SK-N-SH (cell line): ENCODE results near the gene CFAP126. TPM values are rescaled to one million over a fixed set of nuclear protein-coding genes. Genes with fewer than 3 reads are reported as not detected.
"Not testable (repeated sequence)": the region's sequence is repeated elsewhere in the genome, so short reads cannot be mapped to it uniquely, and the experiment has no call there.

Experiments used
- CTCF ChIA-PET: fragments of 300-600, 350-600 bp; formaldehyde crosslinking; extraction: SDS; loops from one replicate; lab custom pipeline; 2021; lab: Yijun Ruan, JAX
- POLR2A ChIA-PET: fragments of 350-600 bp; sonication (Branson Sonifier 250); formaldehyde crosslinking; extraction: SDS; loops from one replicate; lab custom pipeline; 2020; ENCODE audit warnings: antibody characterized with exemption, inconsistent platforms; lab: Yijun Ruan, JAX
- DNase-seq: peaks from one replicate; pipeline ENCODE4 v3.0.0; 2012
- H2AFZ ChIP-seq: fragments of 200-600 bp; sonication (generic); 2 replicates; pipeline ENCODE4 v1.8.1; 2016; ENCODE audit warnings: antibody characterized with exemption, mild to moderate bottlenecking, low read depth
- H3F3A ChIP-seq: fragments of 200-600 bp; sonication (generic); replicated peaks from 2 replicates; pipeline ENCODE3; 2016; ENCODE audit warnings: antibody characterized with exemption, mild to moderate bottlenecking; ENCODE audit not compliant: insufficient read depth
- H3K27ac ChIP-seq, 2 experiments: fragments of 200-500 bp in 1 of 2; fragments of 200-600 bp in 1 of 2; sonication (Bioruptor generic) in 1 of 2; sonication (generic), shearing (Covaris generic) in 1 of 2; 2 replicates each; pipeline versions ENCODE4 v1.5.1 to v1.6.1; 2014 to 2016; ENCODE audit warnings: low read depth in 2 of 2, inconsistent platforms in 1 of 2, low read length in 1 of 2, mild to moderate bottlenecking in 1 of 2, mixed read lengths in 1 of 2
- H3K27me3 ChIP-seq: fragments of 200-600 bp; sonication (generic), shearing (Covaris generic); 2 replicates; pipeline ENCODE4 v1.6.1; 2016; ENCODE audit warnings: mixed run types; ENCODE audit not compliant: insufficient read depth
- H3K36me3 ChIP-seq, 2 experiments: fragments of 200-500 bp in 1 of 2; fragments of 200-600 bp in 1 of 2; sonication (Bioruptor generic) in 1 of 2; sonication (generic) in 1 of 2; replicated peaks in 1 of 2; 2 replicates each; pipeline versions ENCODE3 to v1.5.1; 2014 to 2016; ENCODE audit warnings: low read length in 1 of 2, mild to moderate bottlenecking in 1 of 2; ENCODE audit not compliant: insufficient read depth in 2 of 2, control insufficient read depth in 1 of 2
- H3K4me1 ChIP-seq, 2 experiments: fragments of 200-500 bp in 1 of 2; fragments of 200-600 bp in 1 of 2; sonication (Bioruptor generic) in 1 of 2; sonication (generic), shearing (Covaris generic) in 1 of 2; 2 replicates each; pipeline versions ENCODE4 v1.5.1 to v1.6.1; 2014 to 2016; ENCODE audit warnings: low read depth in 1 of 2, low read length in 1 of 2, mixed run types in 1 of 2; ENCODE audit not compliant: insufficient read depth in 2 of 2, control insufficient read depth in 1 of 2
- H3K4me2 ChIP-seq: fragments of 200-600 bp; sonication (generic), shearing (Covaris generic); 2 replicates; pipeline ENCODE4 v1.6.1; 2017; ENCODE audit warnings: mixed run types
- H3K4me3 ChIP-seq, 2 experiments: fragments of 200-500 bp in 1 of 2; fragments of 200-600 bp in 1 of 2; sonication (Bioruptor generic) in 1 of 2; sonication (generic), shearing (Covaris generic) in 1 of 2; 2 replicates each; pipeline versions ENCODE4 v1.5.1 to v1.8.1; 2014 to 2016; ENCODE audit warnings: low read depth in 2 of 2, inconsistent platforms in 1 of 2, low read length in 1 of 2, mild to moderate bottlenecking in 1 of 2, mixed read lengths in 1 of 2, moderate library complexity in 1 of 2
- H3K79me2 ChIP-seq: fragments of 200-600 bp; sonication (generic); 2 replicates; pipeline ENCODE4 v1.8.1; 2017; ENCODE audit warnings: mild to moderate bottlenecking; ENCODE audit not compliant: insufficient read depth
- H3K9ac ChIP-seq: fragments of 200-600 bp; sonication (generic); 2 replicates; pipeline ENCODE4 v1.6.1; 2017; ENCODE audit warnings: mixed run types
- H3K9me2 ChIP-seq: fragments of 200-600 bp; sonication (generic); 2 replicates; pipeline ENCODE4 v1.6.1; 2017; ENCODE audit warnings: mixed run types
- H3K9me3 ChIP-seq: fragments of 200-600 bp; sonication (generic); 2 replicates; pipeline ENCODE4 v1.6.1; 2017; ENCODE audit warnings: mixed run types, mild to moderate bottlenecking, moderate library complexity
- H4K20me1 ChIP-seq: fragments of 200-600 bp; sonication (generic); 2 replicates; pipeline ENCODE4 v1.6.1; 2017; ENCODE audit warnings: mild to moderate bottlenecking, mixed run types; ENCODE audit not compliant: insufficient read depth
- EZH2phosphoT487 ChIP-seq: fragments of 200-600 bp; sonication (generic); IDR thresholded peaks from 2 replicates; pipeline ENCODE4 v1.6.1; 2017; ENCODE audit warnings: low read depth, mixed run types, mild to moderate bottlenecking, antibody characterized with exemption, moderate library complexity, borderline replicate concordance
- FOXJ3 ChIP-seq: sonication (generic); formaldehyde crosslinking; IDR thresholded peaks from 2 replicates; pipeline ENCODE4 v1.5.1; 2020; ENCODE audit warnings: mild to moderate bottlenecking, missing genetic modification reagents
- GATA2 ChIP-seq: sonication (generic); formaldehyde crosslinking; IDR thresholded peaks from 2 replicates; pipeline ENCODE4 v1.5.0; 2020; ENCODE audit warnings: mild to moderate bottlenecking, missing genetic modification reagents
- IRF3 ChIP-seq: fragments of 150-350 bp; IDR thresholded peaks from 2 replicates; pipeline ENCODE4 v1.6.1; 2016; ENCODE audit warnings: mild to moderate bottlenecking, low read depth, low read length
- MXI1 ChIP-seq: IDR thresholded peaks from 2 replicates; pipeline ENCODE4 v1.6.1; 2012; ENCODE audit warnings: mild to moderate bottlenecking, low read depth, low read length, improper control_type of control experiment
- REST ChIP-seq: IDR thresholded peaks from 2 replicates; pipeline ENCODE4 v1.6.1; 2012; ENCODE audit warnings: mild to moderate bottlenecking, low read depth, low read length, moderate library complexity
- RXRA ChIP-seq: IDR thresholded peaks from 2 replicates; pipeline ENCODE4 v1.4.0; 2012; ENCODE audit warnings: low read depth, mild to moderate bottlenecking, borderline replicate concordance
- SIN3A ChIP-seq: IDR thresholded peaks from 2 replicates; pipeline ENCODE4 v1.6.1; 2012; ENCODE audit warnings: low read depth, mild to moderate bottlenecking, low read length, moderate library complexity, borderline replicate concordance
- TAF1 ChIP-seq: IDR thresholded peaks from 2 replicates; pipeline ENCODE4 v1.6.1; 2012; ENCODE audit warnings: low read depth, mild to moderate bottlenecking, low read length, moderate library complexity, borderline replicate concordance
- WGBS: methylation state at CpG from one replicate; pipeline ENCODE4 v1.1.6; 2017; ENCODE audit warnings: low lambda C conversion rate; 5-methylcytosine and 5-hydroxymethylcytosine counted together
- polyA plus RNA-seq, 3 experiments: library from polyadenylated mRNA; depleted of rRNA; stranded (reverse); fragments of >200 nt; gene quantifications; 2 replicates each; pipeline ENCODE4 v1.2.3, GENCODE V29; 2012
- TF ChIP-seq, protein P1 (sequence below): fragments of 150-350 bp; IDR thresholded peaks from 2 replicates; pipeline ENCODE4 v1.6.1; 2017; ENCODE audit warnings: antibody characterized with exemption, low read length, low read depth, borderline replicate concordance
- TF ChIP-seq, protein P2 (sequence below): IDR thresholded peaks from 2 replicates; pipeline ENCODE4 v1.4.0; 2012; ENCODE audit warnings: low read depth

The CFAP126 gene
- polyA plus RNA-seq, 1 of the 3 experiments (the other 2 are of a cell fraction), result not detected

DNA sequence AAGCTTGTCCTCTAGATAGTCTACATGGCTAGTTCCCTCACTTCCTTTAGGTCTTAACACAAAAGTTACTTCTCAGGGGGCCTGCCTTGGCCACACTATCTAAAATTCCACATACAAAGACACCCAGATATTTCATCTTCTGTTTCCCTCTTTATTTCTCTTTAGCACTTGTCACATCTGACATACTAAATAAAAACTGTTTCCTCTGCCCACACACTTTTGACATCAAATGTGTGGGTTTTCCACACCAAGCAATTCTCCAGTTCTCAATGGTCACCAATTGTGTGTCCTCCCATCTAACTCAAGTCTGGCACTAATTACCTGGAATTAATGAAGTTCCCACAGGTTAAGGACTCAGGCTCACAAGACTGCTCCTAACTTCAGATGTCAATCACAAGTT is 25.5 kb upstream of the CFAP126 start (continued):
- TF ChIP-seq, protein P1, sequence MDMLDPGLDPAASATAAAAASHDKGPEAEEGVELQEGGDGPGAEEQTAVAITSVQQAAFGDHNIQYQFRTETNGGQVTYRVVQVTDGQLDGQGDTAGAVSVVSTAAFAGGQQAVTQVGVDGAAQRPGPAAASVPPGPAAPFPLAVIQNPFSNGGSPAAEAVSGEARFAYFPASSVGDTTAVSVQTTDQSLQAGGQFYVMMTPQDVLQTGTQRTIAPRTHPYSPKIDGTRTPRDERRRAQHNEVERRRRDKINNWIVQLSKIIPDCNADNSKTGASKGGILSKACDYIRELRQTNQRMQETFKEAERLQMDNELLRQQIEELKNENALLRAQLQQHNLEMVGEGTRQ, result no peak
- no peak for TF ChIP-seq FOXJ3 (CRISPR knock-in tag)
- no peak for TF ChIP-seq MXI1
- TF ChIP-seq, protein P2, sequence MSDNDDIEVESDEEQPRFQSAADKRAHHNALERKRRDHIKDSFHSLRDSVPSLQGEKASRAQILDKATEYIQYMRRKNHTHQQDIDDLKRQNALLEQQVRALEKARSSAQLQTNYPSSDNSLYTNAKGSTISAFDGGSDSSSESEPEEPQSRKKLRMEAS, result no peak
- TF ChIP-seq GATA2, result no peak
- TF ChIP-seq, all 33 proteins: peak for 0

- 90% methylated on average over 8 of the region's 8 CpGs for WGBS
- H3K9me3 ChIP-seq, result no peaks in the 10 kb centered on the region
- no peak overlapping the region for H3K27ac ChIP-seq
- DNase-seq, result no peak
- H3K9me2 ChIP-seq, result no peaks in the 10 kb centered on the region
- no peaks in the 10 kb centered on the region for H3K27me3 ChIP-seq
- no peak overlapping the region for H2AFZ ChIP-seq
- H3F3A ChIP-seq, result no peaks in the 10 kb centered on the region
- H3K4me2 ChIP-seq, result no peak overlapping the region
- no peaks in the 10 kb centered on the region for H3K36me3 ChIP-seq
- no peak overlapping the region for H3K4me3 ChIP-seq
- no peaks in the 10 kb centered on the region for H4K20me1 ChIP-seq
- no peaks in the 10 kb centered on the region for H3K79me2 ChIP-seq
- no peak for TF ChIP-seq IRF3
- TF ChIP-seq SIN3A, result no peak
- TF ChIP-seq REST, result no peak
- TF ChIP-seq TAF1, result no peak
- TF ChIP-seq EZH2phosphoT487, result no peak
- TF ChIP-seq, protein P1, result no peak
- TF ChIP-seq RXRA, result no peak
- CTCF ChIA-PET, result interaction anchor here (1.0 to 2.2 kb wide), 2 partner anchors 9 to 10 kb away, joined by 4 to 5 read pairs; no protein-coding TSS in a partner anchor
- POLR2A ChIA-PET, result no interaction called here
- H3K4me1 ChIP-seq, result peaks cover 0 to 5% of the 10 kb centered on the region in 2 experiments; a peak in 2 of 4 replicates
- no peak overlapping the region for H3K9ac ChIP-seq
These were observed 23.9 kb upstream of the CFAP126 start for GRCh38 chr1:161391611-161392010.

DNA sequence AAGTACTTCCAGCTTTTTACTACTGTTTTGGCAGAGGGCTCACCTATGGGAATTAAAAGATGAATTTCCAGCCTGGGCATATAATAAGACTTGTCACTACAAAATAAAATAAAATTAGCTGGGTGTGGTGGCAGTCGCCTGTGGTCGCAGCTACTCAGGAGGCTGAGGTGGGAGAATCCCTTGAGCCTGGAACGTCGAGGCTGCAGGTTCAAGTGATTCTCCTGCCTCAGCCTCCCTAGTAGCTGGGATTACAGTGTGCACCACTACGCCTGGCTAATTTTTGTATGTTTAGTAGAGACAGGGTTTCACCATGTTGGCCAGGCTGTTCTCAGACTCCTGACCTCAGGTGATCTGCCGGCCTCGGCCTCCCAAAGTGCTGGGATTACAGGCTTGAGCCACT is 23.5 kb upstream of the CFAP126 start:
- peak overlapping the region; percentile 89 for H3K4me2 ChIP-seq
- H3K27me3 ChIP-seq, H3K79me2 ChIP-seq, H3F3A ChIP-seq, H3K36me3 ChIP-seq, H3K9me2 ChIP-seq, POLR2A ChIA-PET, H3K9me3 ChIP-seq, H3K27ac ChIP-seq, H3K4me1 ChIP-seq, DNase-seq, H2AFZ ChIP-seq, H4K20me1 ChIP-seq: not testable (repeated sequence)
- peak overlapping the region; percentile 66 to 79; a peak in 3 of 4 replicates for H3K4me3 ChIP-seq
- WGBS, result 93% methylated on average over 6 of the region's 7 CpGs
- CTCF ChIA-PET, result interaction anchor here (1.0 to 2.2 kb wide), 2 partner anchors 9 kb away, joined by 4 to 5 read pairs; no protein-coding TSS in a partner anchor
- H3K9ac ChIP-seq, result peak overlapping the region; percentile 89; the same call in 1 of the 2 replicates
